ENCODE data around the gene MTRFR.

DNA sequence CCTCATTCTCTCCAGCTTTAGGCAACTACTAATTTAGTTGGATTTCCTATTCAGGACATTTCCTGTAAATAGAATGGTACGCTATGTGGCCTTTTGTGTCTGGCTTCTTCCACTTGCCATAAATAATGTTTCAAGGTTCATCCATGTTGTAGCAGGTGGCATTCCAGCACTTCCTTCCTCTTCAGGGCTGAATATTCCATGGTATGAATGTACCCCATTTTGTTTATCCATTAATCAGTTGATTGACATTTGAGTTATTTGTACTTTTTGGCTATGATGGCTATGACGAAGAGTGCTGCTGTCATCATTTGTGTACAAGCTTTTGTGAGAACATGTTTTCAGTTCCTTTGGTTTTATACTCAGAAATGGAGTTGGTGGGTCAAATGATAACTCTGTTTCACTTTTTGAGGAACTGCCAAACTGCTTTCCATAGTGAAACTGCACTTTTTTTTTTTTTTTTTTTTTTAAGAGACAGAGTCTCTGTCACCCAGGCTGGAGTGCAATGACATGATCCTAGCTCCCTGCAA, 44.9 kb downstream of the MTRFR start:
- no peak for TF ChIP-seq POLR2A (IDR thresholded peaks at IDR 0.05)
- TF ChIP-seq, protein P1, sequence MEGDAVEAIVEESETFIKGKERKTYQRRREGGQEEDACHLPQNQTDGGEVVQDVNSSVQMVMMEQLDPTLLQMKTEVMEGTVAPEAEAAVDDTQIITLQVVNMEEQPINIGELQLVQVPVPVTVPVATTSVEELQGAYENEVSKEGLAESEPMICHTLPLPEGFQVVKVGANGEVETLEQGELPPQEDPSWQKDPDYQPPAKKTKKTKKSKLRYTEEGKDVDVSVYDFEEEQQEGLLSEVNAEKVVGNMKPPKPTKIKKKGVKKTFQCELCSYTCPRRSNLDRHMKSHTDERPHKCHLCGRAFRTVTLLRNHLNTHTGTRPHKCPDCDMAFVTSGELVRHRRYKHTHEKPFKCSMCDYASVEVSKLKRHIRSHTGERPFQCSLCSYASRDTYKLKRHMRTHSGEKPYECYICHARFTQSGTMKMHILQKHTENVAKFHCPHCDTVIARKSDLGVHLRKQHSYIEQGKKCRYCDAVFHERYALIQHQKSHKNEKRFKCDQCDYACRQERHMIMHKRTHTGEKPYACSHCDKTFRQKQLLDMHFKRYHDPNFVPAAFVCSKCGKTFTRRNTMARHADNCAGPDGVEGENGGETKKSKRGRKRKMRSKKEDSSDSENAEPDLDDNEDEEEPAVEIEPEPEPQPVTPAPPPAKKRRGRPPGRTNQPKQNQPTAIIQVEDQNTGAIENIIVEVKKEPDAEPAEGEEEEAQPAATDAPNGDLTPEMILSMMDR (IDR thresholded peaks at IDR 0.05) = no peak

Measured in gastroesophageal sphincter (tissue), 3 donors.